Measurements from ENCODE around the gene PDAP1. TPM values are rescaled to one million over a fixed set of nuclear protein-coding genes. Genes with fewer than 3 reads are reported as not detected.

The PDAP1 gene
- total and polyA plus RNA-seq, 8 donors = 27.8 to 84.6 (median 39.8) TPM

DNA sequence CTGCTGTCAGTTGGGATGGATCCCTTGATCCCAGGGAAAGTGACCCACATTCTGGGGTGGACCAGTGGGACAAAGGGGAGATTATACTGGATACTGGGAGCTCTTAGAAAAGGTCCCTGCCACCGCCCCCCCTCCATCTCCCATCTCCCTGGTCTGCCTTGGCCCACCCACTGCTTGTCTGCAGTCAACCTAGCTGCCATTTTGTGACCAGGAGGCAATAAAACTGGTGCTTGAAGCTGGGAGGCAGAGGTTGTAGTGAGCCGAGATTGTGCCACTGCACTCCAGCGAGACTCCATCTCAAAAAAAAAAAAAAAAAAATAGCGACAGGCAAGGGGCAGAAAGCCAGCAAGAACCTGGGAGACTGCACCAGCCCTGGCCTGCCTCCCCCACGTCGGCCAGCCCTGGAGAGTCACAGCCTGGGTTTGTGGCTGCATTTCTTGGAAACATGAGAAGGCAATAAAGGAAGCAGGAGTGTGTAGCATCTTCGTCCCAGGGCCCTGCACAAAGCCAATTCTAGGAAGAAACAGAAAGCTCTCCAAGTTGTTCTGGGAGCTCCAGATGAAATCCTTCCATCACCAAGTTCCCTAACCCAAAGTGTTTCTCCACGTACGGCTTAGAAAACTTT lies 38.5 kb downstream of the PDAP1 start:
- 58 to 64% methylated on average over 9 of the region's 9 CpGs for WGBS, 2 donors
- H3K27me3 ChIP-seq = no peaks in the 10 kb centered on the region
- intact Hi-C loops (cut with DNase I) = no loop called here
- no peak overlapping the region for H3K27ac ChIP-seq
- peaks cover 3 to 16% (median 4%) of the 10 kb centered on the region in 3 donors for H3K36me3 ChIP-seq
- peaks cover 0 to 9% (median 0%) of the 10 kb centered on the region in 3 donors for H3K4me1 ChIP-seq
- TF ChIP-seq, protein P1, sequence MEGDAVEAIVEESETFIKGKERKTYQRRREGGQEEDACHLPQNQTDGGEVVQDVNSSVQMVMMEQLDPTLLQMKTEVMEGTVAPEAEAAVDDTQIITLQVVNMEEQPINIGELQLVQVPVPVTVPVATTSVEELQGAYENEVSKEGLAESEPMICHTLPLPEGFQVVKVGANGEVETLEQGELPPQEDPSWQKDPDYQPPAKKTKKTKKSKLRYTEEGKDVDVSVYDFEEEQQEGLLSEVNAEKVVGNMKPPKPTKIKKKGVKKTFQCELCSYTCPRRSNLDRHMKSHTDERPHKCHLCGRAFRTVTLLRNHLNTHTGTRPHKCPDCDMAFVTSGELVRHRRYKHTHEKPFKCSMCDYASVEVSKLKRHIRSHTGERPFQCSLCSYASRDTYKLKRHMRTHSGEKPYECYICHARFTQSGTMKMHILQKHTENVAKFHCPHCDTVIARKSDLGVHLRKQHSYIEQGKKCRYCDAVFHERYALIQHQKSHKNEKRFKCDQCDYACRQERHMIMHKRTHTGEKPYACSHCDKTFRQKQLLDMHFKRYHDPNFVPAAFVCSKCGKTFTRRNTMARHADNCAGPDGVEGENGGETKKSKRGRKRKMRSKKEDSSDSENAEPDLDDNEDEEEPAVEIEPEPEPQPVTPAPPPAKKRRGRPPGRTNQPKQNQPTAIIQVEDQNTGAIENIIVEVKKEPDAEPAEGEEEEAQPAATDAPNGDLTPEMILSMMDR (IDR thresholded peaks at IDR 0.05) = no peak
- DNase-seq = no peak
- no peaks in the 10 kb centered on the region for H3K9me3 ChIP-seq
- ATAC-seq = no peak
- no peak overlapping the region for H3K4me3 ChIP-seq
- no peak for FAIRE-seq

DNA sequence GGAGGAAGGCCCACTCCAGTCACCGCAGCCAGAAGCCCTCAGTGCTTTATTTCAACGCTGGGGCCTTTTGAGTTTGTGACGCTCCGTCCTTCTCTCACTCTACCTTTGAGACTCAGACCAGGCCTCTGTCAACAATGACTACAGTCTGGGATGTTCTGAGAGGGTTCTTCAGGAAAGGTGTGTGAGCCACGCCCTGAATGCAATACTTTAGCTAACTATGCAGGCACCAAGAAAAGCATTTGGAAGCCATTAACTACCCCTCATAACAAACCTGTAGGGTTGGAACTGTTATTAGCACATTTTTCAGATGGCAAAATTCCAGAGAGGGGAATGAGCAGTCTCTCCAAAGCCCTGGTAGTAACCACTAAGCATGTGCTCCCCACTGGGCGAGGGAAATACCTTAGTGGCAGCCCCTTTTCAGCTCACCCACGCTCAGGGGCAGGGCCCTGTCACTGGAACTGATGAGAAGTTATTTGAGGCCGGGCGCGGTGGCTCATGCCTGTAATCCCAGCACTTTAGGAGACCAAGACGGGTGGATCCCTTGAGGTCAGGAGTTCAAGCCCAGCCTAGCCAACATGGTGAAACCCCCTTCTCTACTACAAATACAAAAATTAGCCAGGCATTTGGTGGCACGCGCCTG lies 39.5 kb downstream of the PDAP1 start:
- peaks cover 3 to 25% (median 10%) of the 10 kb centered on the region in 3 donors for H3K36me3 ChIP-seq
- intact Hi-C loops (cut with DNase I) = no loop called here
- TF ChIP-seq, protein P1 (IDR thresholded peaks at IDR 0.05) = no peak
- H3K27me3 ChIP-seq = no peaks in the 10 kb centered on the region
- H3K4me1 ChIP-seq = peaks cover 0 to 9% (median 0%) of the 10 kb centered on the region in 3 donors
- FAIRE-seq (no peak), ATAC-seq (no peak), DNase-seq (no peak)
- WGBS, 2 donors = 93 to 97% methylated on average over 13 of the region's 13 CpGs
- H3K9me3 ChIP-seq = no peaks in the 10 kb centered on the region
- no peak overlapping the region for H3K27ac ChIP-seq
- H3K4me3 ChIP-seq = no peak overlapping the region

DNA sequence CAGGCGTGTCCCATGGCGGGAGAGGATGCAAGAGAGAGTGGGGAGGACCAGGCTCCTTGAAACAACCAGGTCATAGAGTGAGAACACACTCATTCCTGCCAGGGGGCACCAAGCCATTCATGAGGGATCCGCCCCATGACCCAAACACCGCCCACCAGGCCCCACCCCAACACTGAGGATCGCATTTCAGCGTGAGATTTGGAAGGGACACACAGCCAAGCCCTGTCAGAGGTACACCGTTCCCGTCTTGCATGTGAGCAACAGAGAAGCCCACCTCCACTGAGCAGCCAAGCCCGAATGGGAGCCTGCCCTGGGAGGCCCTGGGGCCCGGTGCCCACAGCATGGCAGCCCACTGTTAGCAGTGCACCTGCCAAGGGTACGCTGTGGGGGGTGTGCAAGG lies 41.8 kb downstream of the PDAP1 start:
- no peaks in the 10 kb centered on the region for H3K27me3 ChIP-seq
- H3K4me3 ChIP-seq = no peak overlapping the region
- H3K36me3 ChIP-seq = peaks cover 3 to 31% (median 14%) of the 10 kb centered on the region in 3 donors
- ATAC-seq (no peak), FAIRE-seq (no peak), DNase-seq (no peak)
- TF ChIP-seq, protein P1 (IDR thresholded peaks at IDR 0.05) = no peak
- no peaks in the 10 kb centered on the region for H3K9me3 ChIP-seq
- WGBS, 2 donors = 86 to 90% methylated on average over 11 of the region's 11 CpGs
- H3K27ac ChIP-seq = no peak overlapping the region
- no peaks in the 10 kb centered on the region for H3K4me1 ChIP-seq
- intact Hi-C loops (cut with DNase I) = no loop called here

DNA sequence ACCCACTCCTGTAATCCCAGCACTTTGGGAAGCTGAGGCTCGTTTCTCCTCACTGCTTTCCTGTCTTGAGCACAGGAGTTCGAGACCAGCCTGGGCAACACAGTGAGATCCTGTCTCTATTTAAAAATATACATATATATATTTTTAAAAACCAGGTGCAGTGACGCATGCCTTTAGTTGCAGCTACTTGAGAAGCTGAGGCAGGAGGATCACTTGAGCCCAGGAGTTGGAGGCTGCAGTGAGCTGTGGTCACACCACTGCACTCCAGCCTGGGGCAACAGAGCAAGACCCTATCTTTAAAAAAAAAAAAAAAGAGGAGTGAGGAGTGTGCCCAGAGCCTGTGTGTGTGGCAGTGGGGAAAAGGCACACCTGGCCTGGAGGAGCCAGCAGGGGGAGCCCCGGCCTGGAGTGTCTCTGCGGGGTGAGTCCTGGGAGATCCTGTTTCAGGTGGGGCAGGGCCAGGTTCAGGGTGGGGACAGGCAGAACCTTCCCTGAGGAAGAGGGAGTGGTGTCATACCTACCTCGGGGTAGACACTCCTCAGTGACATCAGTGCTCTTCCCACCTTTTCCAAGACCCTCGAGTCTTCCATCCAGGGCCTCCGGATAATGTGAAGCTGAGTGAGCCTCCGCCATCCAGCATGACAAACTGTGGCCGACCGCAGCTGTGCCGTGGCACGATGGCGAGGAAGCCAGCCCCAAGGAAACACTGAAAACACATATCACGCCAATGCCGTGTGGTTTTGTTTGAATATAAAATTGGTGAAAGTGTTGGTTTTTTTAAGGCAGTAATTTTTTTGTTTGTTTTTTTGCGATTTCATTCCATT lies 42.9 kb downstream of the PDAP1 start:
- Histone ChIP-seq H3K9me3 (no peaks in the 10 kb centered on the region), H3K27ac (no peak overlapping the region), H3K27me3 (no peaks in the 10 kb centered on the region), H3K4me1 (no peaks in the 10 kb centered on the region), H3K36me3 (peaks cover 3 to 41% (median 14%) of the 10 kb centered on the region in 3 donors), H3K4me3 (no peak overlapping the region)
- peak; percentile 62 to 90 (median 84) for ATAC-seq
- WGBS, 2 donors = 79 to 80% methylated on average over 17 of the region's 17 CpGs
- TF ChIP-seq, protein P1 (IDR thresholded peaks at IDR 0.05) = peak; percentile 8 to 41 (median 25)
- FAIRE-seq = no peak
- intact Hi-C loops (cut with DNase I) = no loop called here
- peak in 4 of 6 donors; percentile 53 to 81 (median 68) for DNase-seq

All from pancreas (tissue), 10 donors.